ENCODE measurements around the gene TTC21A.

DNA sequence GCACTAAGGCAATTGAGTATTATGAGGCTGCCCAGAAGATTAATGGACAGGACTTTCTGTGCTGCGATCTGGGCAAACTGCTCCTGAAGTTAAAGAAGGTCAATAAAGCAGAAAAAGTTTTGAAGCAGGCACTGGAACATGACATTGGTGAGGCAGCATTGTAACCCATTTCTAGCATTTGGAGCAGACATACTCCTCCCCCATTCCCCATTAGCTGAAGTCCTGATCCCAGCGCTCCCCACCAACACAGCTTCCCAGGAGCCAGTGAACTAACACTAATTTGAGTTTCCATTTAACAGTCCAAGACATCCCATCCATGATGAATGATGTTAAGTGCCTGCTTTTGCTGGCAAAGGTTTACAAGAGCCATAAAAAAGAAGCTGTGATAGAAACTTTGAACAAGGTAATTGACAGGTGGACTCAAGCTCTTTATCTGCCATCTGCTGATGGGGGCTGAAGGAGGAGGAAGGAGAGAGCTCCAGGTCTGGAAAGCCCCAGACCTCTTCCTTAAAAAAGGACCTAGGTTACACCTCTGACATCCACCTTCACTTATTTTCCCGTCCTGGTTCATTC lies 23.3 kb downstream of the TTC21A start:
- TF ChIP-seq, protein P1, sequence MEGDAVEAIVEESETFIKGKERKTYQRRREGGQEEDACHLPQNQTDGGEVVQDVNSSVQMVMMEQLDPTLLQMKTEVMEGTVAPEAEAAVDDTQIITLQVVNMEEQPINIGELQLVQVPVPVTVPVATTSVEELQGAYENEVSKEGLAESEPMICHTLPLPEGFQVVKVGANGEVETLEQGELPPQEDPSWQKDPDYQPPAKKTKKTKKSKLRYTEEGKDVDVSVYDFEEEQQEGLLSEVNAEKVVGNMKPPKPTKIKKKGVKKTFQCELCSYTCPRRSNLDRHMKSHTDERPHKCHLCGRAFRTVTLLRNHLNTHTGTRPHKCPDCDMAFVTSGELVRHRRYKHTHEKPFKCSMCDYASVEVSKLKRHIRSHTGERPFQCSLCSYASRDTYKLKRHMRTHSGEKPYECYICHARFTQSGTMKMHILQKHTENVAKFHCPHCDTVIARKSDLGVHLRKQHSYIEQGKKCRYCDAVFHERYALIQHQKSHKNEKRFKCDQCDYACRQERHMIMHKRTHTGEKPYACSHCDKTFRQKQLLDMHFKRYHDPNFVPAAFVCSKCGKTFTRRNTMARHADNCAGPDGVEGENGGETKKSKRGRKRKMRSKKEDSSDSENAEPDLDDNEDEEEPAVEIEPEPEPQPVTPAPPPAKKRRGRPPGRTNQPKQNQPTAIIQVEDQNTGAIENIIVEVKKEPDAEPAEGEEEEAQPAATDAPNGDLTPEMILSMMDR (conservative IDR thresholded peaks at IDR 0.05): no peak
- TF ChIP-seq EZH2 (IDR thresholded peaks at IDR 0.05; ENCODE audit: low read depth): no peak

Measured in PC-9 (cell line).